Right forelimb (tissue), 1 donor: ENCODE measurements around the gene ZKSCAN1.
"Not testable (repeated sequence)": the region's sequence is repeated elsewhere in the genome, so short reads cannot be mapped to it uniquely, and the experiment has no call there.

Experiments
- DNase-seq: peaks from one replicate; pipeline ENCODE4 v3.0.0-alpha.2; 2018

The ZKSCAN1 gene

GRCh38 chr7:100015232-100016214, at the start of gene ZKSCAN1:
TSS of gene ZKSCAN1 (plus strand) at chr7:100015596. CDS start at chr7:100023507, 7,911 bp downstream.
- peak; percentile 92 for DNase-seq

- no peak for DNase-seq
Observed at GRCh38 chr7:99969298-99969697, 46.1 kb upstream of the ZKSCAN1 start.

GRCh38 chr7:99969813-99970212, 45.6 kb upstream of the ZKSCAN1 start:
- not testable (repeated sequence) for DNase-seq

- no peak for DNase-seq
Observed at GRCh38 chr7:99971242-99971641, 44.2 kb upstream of the ZKSCAN1 start.

- not testable (repeated sequence) for DNase-seq
Observed at GRCh38 chr7:99973817-99974216, 41.6 kb upstream of the ZKSCAN1 start.

GRCh38 chr7:99974681-99975080, 40.7 kb upstream of the ZKSCAN1 start:
- no peak for DNase-seq

GRCh38 chr7:99975782-99976521, 39.4 kb upstream of the ZKSCAN1 start, which contains the start of gene AZGP1:
TSS of gene AZGP1 (minus strand) at chr7:99976031. CDS start at chr7:99976020, 11 bp downstream.
- no peak for DNase-seq

GRCh38 chr7:99976626-99977025, 38.8 kb upstream of the ZKSCAN1 start:
- DNase-seq, result no peak

- DNase-seq, result not testable (repeated sequence)
Observed at GRCh38 chr7:99979814-99980225, 35.6 kb upstream of the ZKSCAN1 start.

GRCh38 chr7:99980448-99980872, 34.9 kb upstream of the ZKSCAN1 start:
- DNase-seq, result not testable (repeated sequence)

- not testable (repeated sequence) for DNase-seq
Observed at GRCh38 chr7:99981066-99981465, 34.3 kb upstream of the ZKSCAN1 start.

- DNase-seq, result no peak
Observed at GRCh38 chr7:99984593-99984992, 30.8 kb upstream of the ZKSCAN1 start.

- DNase-seq, result not testable (repeated sequence)
Observed at GRCh38 chr7:99987306-99987705, 28.1 kb upstream of the ZKSCAN1 start.

- DNase-seq, result no peak
Observed at GRCh38 chr7:99987846-99988245, 27.6 kb upstream of the ZKSCAN1 start.

GRCh38 chr7:99990460-99990852, 24.9 kb upstream of the ZKSCAN1 start:
- DNase-seq, result no peak

GRCh38 chr7:99991543-99991942, 23.9 kb upstream of the ZKSCAN1 start:
- not testable (repeated sequence) for DNase-seq

GRCh38 chr7:99992330-99993038, 22.9 kb upstream of the ZKSCAN1 start:
- DNase-seq, result no peak

- DNase-seq, result no peak
Observed at GRCh38 chr7:99994819-99995218, 20.6 kb upstream of the ZKSCAN1 start.

GRCh38 chr7:99996755-99997544, 18.4 kb upstream of the ZKSCAN1 start:
- no peak for DNase-seq

GRCh38 chr7:99997545-99998137, 17.8 kb upstream of the ZKSCAN1 start:
- DNase-seq, result peak; percentile 77

- DNase-seq, result no peak
Observed at GRCh38 chr7:100000239-100000638, 15.2 kb upstream of the ZKSCAN1 start.
